ENCODE measurements around the gene GPR132. TPM values are rescaled to one million over a fixed set of nuclear protein-coding genes. Genes with fewer than 3 reads are reported as not detected.

The GPR132 gene
- total and polyA plus RNA-seq, 2 donors (not counting 1 experiment from before 2014, with no cell fraction given): 38.6 to 54.5 TPM

GRCh38 chr14:105019861-105020814 lies 45.1 kb downstream of the GPR132 start:
- Histone ChIP-seq H2AFZ (ENCODE audit: insufficient read depth, low read depth, low read length, poor library complexity, severe bottlenecking) (peak overlapping the region; percentile 73), H4K20me1 (ENCODE audit: control insufficient read depth, insufficient read depth, low read length, poor library complexity, severe bottlenecking) (peaks cover 39% of the 10 kb centered on the region), H3K4me3 (ENCODE audit: control extremely low read depth in 1 of 5, extremely low read depth in 1 of 5, insufficient read depth in 1 of 5, low read depth in 2 of 5, low read length in 4 of 5) (peak overlapping the region; percentile 43 to 75 (median 68)), H3K79me2 (ENCODE audit: control insufficient read depth, insufficient read depth, low read length) (peaks cover 59% of the 10 kb centered on the region), H3K4me1 (ENCODE audit: control insufficient read depth in 2 of 2, insufficient read depth in 2 of 2, low read length in 2 of 2) (peaks cover 17 to 40% of the 10 kb centered on the region in 2 donors), H3K9me3 (ENCODE audit: control extremely low read depth in 1 of 3, control insufficient read depth in 2 of 3, insufficient read depth in 1 of 3, low read length in 2 of 3) (peaks cover 0 to 3% (median 0%) of the 10 kb centered on the region in 3 donors), H3K27me3 (replicated peaks in 1 of 4; ENCODE audit: control extremely low read depth in 1 of 4, control insufficient read depth in 3 of 4, insufficient read depth in 4 of 4, low read length in 3 of 4) (no peaks in the 10 kb centered on the region), H3K9ac (ENCODE audit: low read length) (peak overlapping the region; percentile 75), H3K4me2 (replicated peaks; ENCODE audit: low read depth, low read length, poor library complexity, severe bottlenecking) (peak overlapping the region; percentile 91), H3K27ac (ENCODE audit: low read length in 2 of 2) (peak overlapping the region in 1 of 2 donors; percentile 77), H3K36me3 (replicated peaks in 1 of 2; ENCODE audit: control extremely low read depth in 1 of 2, control insufficient read depth in 1 of 2, extremely low read depth in 1 of 2, insufficient read depth in 2 of 2, low read length in 1 of 2) (no peaks in the 10 kb centered on the region)
- 6% methylated on average over 71 of the region's 75 CpGs for WGBS (ENCODE audit: insufficient coverage)
- H3K9me3 Mint-ChIP-seq (ENCODE audit: insufficient read depth): no peaks in the 10 kb centered on the region
- no peaks in the 10 kb centered on the region for H3K27me3 Mint-ChIP-seq
- ChIA-PET POLR2A (interaction anchor here (0.8 to 1.7 kb wide), 3 partner anchors 35 to 45 kb away, joined by 3 to 14 read pairs (median 3); partner anchors contain the start of genes CLBA1 and GPR132), CTCF (interaction anchor here (0.7 to 4.2 kb wide), 13 partner anchors 19 to 70 kb away, joined by 3 to 43 read pairs (median 4); partner anchors contain the start of gene CLBA1)
- peaks cover 59% of the 10 kb centered on the region for H3K4me1 Mint-ChIP-seq
- H3K4me3 Mint-ChIP-seq: peak overlapping the region; percentile 89
- H3K27ac Mint-ChIP-seq: peak overlapping the region; percentile 89
- no peak for TF ChIP-seq EZH2 (IDR thresholded peaks at IDR 0.05; ENCODE audit: borderline replicate concordance, insufficient read depth, low read depth, low read length, poor library complexity, severe bottlenecking)
- TF ChIP-seq, protein P1, sequence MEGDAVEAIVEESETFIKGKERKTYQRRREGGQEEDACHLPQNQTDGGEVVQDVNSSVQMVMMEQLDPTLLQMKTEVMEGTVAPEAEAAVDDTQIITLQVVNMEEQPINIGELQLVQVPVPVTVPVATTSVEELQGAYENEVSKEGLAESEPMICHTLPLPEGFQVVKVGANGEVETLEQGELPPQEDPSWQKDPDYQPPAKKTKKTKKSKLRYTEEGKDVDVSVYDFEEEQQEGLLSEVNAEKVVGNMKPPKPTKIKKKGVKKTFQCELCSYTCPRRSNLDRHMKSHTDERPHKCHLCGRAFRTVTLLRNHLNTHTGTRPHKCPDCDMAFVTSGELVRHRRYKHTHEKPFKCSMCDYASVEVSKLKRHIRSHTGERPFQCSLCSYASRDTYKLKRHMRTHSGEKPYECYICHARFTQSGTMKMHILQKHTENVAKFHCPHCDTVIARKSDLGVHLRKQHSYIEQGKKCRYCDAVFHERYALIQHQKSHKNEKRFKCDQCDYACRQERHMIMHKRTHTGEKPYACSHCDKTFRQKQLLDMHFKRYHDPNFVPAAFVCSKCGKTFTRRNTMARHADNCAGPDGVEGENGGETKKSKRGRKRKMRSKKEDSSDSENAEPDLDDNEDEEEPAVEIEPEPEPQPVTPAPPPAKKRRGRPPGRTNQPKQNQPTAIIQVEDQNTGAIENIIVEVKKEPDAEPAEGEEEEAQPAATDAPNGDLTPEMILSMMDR (IDR thresholded peaks at IDR 0.05): no peak
- intact Hi-C loops (cut with micrococcal nuclease): loop anchor here (2.0 kb wide), 1 partner anchor 43 kb away; no protein-coding TSS in a partner anchor
- DNase-seq: peak; percentile 82
- ATAC-seq (ENCODE audit: low read depth): peak; percentile 4
